Muscle layer of colon (tissue), 2 donors: Measurements from ENCODE around the gene TOP3B.

Source experiments
- H3K27ac ChIP-seq: one replicate; pipeline ENCODE4 v1.7.0; 2013; ENCODE audit warnings: low read depth, mild to moderate bottlenecking, low read length, moderate library complexity
- H3K27me3 ChIP-seq, 2 donors: one replicate each; pipeline ENCODE4 v1.7.0; 2013; ENCODE audit warnings: low read length in 2 of 2, mild to moderate bottlenecking in 2 of 2; ENCODE audit not compliant: insufficient read depth in 2 of 2, control insufficient read depth in 1 of 2
- H3K36me3 ChIP-seq: one replicate; pipeline ENCODE4 v1.7.0; 2013; ENCODE audit warnings: mild to moderate bottlenecking, low read length; ENCODE audit not compliant: insufficient read depth
- H3K4me1 ChIP-seq: one replicate; pipeline ENCODE4 v1.7.0; 2013; ENCODE audit warnings: mild to moderate bottlenecking, low read length; ENCODE audit not compliant: insufficient read depth
- H3K4me3 ChIP-seq, 2 donors: one replicate each; pipeline ENCODE4 v1.7.0; 2013; ENCODE audit warnings: low read length in 2 of 2, low read depth in 1 of 2, mild to moderate bottlenecking in 1 of 2, moderate library complexity in 1 of 2
- H3K9ac ChIP-seq: one replicate; pipeline ENCODE4 v1.7.0; 2013; ENCODE audit warnings: low read length
- H3K9me3 ChIP-seq: one replicate; pipeline ENCODE4 v1.7.0; 2013; ENCODE audit warnings: mild to moderate bottlenecking, low read length
- donor health status: abdominal sarcoma.
- donor health status: Adenocarcinoma of cecum.

Gene TOP3B

GRCh38 chr22:22022255-22022840, 39.8 kb upstream of the TOP3B start:
- H3K4me1 ChIP-seq, result no peaks in the 10 kb centered on the region
- H3K4me3 ChIP-seq, result no peak overlapping the region
- no peak overlapping the region for H3K27ac ChIP-seq
- H3K9ac ChIP-seq, result no peak overlapping the region
- no peaks in the 10 kb centered on the region for H3K27me3 ChIP-seq
- no peaks in the 10 kb centered on the region for H3K9me3 ChIP-seq
- H3K36me3 ChIP-seq, result no peaks in the 10 kb centered on the region

DNA sequence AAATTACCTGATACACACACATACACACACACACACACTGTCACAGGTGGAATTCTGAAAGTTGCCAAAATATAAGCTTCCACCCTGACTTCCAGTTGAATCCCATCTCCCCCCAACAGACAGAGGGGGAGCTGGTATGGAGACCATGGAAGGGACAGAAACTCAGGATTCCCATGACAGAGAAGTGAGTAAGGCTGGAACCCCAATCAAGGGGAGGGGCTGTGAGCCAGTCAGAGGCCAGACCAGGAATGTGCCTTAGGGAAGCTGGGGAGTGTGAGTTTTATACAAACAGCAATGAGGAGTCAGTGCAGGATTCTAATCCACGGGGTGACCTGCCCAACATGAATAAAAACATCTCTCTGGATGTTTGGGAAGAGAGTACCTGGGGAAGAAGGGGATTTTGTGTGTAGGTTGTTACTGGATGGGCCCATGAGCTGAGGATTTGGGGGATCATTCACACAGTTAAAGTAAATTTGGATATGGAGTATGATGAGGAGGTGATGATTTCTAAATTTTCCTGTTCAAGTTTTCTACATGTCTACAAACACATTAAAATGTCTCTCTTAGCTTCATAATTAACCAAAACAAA, 38.7 kb upstream of the TOP3B start:
- no peak overlapping the region for H3K4me3 ChIP-seq
- H3K27me3 ChIP-seq, result no peaks in the 10 kb centered on the region
- no peaks in the 10 kb centered on the region for H3K36me3 ChIP-seq
- no peaks in the 10 kb centered on the region for H3K4me1 ChIP-seq
- no peak overlapping the region for H3K9ac ChIP-seq
- H3K27ac ChIP-seq, result no peak overlapping the region
- no peaks in the 10 kb centered on the region for H3K9me3 ChIP-seq

DNA sequence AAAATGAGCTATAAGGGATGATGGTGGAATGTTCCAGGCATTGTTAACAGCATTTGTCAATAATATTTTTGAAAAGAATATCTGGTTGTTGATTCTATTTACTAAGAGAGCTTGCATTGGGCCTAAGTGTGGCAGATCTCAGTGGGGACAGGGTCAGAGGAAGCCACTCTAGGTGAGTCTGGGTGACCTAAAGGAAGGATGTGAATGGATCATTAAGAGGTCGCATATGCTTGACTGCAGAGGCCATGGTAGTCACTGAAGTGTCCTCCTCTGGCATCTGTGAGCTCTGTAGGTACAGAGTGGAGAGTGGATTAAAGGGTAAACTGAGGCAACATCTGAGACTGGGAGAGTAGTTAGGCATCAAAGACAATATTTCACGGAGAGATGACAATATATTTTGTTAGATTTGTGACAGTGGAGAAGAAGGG, 37.9 kb upstream of the TOP3B start:
- Histone ChIP-seq H3K9me3 (no peaks in the 10 kb centered on the region), H3K4me1 (no peaks in the 10 kb centered on the region), H3K27ac (no peak overlapping the region), H3K27me3 (no peaks in the 10 kb centered on the region), H3K36me3 (no peaks in the 10 kb centered on the region), H3K4me3 (no peak overlapping the region), H3K9ac (no peak overlapping the region)

DNA sequence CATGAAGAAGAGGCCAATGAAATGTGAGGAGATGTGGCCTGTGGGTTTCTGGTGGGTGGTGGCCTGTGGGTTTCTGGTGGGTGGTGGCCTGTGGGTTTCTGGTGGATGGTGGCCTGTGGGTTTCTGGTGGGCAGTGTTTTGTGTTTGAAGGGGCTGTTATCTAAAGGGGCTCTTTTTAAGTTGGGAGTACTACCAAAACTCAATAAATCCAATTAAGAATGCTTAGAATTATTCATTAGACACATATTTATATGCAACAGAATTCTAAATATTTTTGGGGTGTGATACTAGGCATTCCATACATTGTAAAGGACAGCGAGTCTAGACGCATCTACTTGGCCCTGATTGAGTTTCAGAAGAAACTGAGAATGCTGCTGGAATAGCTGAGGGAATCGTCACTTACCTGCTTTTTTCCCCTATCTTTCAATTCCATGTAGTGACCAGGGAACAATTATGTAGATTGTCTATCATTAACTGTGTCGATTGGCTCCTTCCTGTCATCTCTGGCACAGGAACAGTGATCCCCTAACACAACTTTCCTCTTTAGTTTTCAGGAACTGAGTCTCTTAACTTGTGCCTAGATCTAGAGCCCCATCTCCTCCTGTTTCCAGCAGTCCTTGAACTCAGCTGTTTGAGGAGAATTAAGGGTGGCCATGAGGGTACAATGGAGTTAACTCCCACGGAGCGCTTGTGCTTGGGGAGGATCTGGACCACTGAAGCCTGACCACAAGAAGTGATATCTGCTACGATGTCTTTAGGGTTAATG, 37.3 kb upstream of the TOP3B start:
- no peaks in the 10 kb centered on the region for H3K27me3 ChIP-seq
- no peak overlapping the region for H3K9ac ChIP-seq
- no peaks in the 10 kb centered on the region for H3K9me3 ChIP-seq
- H3K27ac ChIP-seq, result no peak overlapping the region
- no peak overlapping the region for H3K4me3 ChIP-seq
- H3K4me1 ChIP-seq, result no peaks in the 10 kb centered on the region
- no peaks in the 10 kb centered on the region for H3K36me3 ChIP-seq

- Histone ChIP-seq H3K27me3 (no peaks in the 10 kb centered on the region), H3K9ac (no peak overlapping the region), H3K4me1 (no peaks in the 10 kb centered on the region), H3K4me3 (no peak overlapping the region), H3K36me3 (no peaks in the 10 kb centered on the region), H3K9me3 (no peaks in the 10 kb centered on the region), H3K27ac (no peak overlapping the region)
Observed at GRCh38 chr22:22018825-22019658, 36.5 kb upstream of the TOP3B start.

GRCh38 chr22:22015631-22016030, 33.0 kb upstream of the TOP3B start:
- Histone ChIP-seq H3K4me1 (no peaks in the 10 kb centered on the region), H3K4me3 (no peak overlapping the region), H3K27me3 (no peaks in the 10 kb centered on the region), H3K9me3 (no peaks in the 10 kb centered on the region), H3K36me3 (no peaks in the 10 kb centered on the region), H3K9ac (no peak overlapping the region), H3K27ac (no peak overlapping the region)

DNA sequence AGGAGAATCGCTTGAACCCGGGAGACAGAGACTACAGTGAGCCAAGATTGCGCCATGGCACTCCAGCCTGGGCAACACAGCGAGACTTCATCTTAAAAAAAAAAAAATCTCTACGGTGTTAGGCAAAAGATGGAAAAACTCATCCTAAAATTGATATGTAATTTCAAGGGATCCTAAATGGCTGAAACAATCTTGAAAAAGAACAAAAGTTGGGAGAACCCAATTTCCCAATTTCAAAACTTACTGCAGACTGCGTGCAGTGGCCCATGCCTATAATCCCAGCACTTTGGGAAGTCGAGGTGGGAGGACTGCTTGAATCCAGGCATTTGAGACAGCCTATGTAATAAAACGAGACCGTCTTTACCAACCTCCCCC, 31.7 kb upstream of the TOP3B start:
- H3K4me1 ChIP-seq, result no peaks in the 10 kb centered on the region
- no peak overlapping the region for H3K27ac ChIP-seq
- no peak overlapping the region for H3K9ac ChIP-seq
- no peak overlapping the region for H3K4me3 ChIP-seq
- no peaks in the 10 kb centered on the region for H3K36me3 ChIP-seq
- no peaks in the 10 kb centered on the region for H3K9me3 ChIP-seq
- no peaks in the 10 kb centered on the region for H3K27me3 ChIP-seq

DNA sequence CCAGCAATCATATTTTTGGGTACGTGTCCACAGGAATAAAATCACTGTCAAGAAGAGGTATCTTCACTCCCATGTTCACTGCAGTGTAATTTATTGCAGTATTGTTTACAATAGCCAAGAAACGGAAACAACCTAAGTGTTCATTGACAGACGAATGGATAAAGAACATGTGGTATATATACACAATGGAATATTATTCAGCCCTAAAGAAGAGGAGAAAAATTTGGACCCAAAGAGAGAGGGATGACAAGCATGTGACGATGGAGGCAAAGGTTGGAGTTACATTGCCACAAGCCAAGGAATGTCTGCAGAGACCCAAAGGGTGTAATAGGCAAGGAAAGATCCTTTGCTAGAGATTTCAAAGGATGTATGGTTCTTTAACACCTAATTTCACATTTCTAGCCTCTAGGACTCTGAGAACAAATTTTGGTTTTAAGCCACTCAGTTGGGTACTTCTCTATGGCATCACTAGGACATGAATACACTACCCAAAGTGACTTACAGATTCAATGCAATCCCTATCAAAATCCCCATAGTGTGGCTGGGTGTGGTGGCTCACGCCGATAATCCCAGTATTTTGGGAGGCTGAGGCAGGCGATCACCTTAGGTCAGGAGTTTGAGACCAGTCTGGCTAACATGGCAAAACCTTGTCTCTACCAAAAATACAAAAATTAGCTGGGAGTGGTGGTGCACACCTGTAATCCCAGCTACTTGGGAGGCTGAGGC, 31.1 kb upstream of the TOP3B start:
- no peaks in the 10 kb centered on the region for H3K9me3 ChIP-seq
- no peak overlapping the region for H3K27ac ChIP-seq
- no peaks in the 10 kb centered on the region for H3K36me3 ChIP-seq
- no peak overlapping the region for H3K9ac ChIP-seq
- no peaks in the 10 kb centered on the region for H3K27me3 ChIP-seq
- no peak overlapping the region for H3K4me3 ChIP-seq
- no peaks in the 10 kb centered on the region for H3K4me1 ChIP-seq

- Histone ChIP-seq H3K27ac (no peak overlapping the region), H3K9ac (no peak overlapping the region), H3K27me3 (no peaks in the 10 kb centered on the region), H3K4me3 (no peak overlapping the region), H3K9me3 (no peaks in the 10 kb centered on the region), H3K36me3 (no peaks in the 10 kb centered on the region), H3K4me1 (no peaks in the 10 kb centered on the region)
Observed at GRCh38 chr22:22011964-22012363, 29.4 kb upstream of the TOP3B start.

DNA sequence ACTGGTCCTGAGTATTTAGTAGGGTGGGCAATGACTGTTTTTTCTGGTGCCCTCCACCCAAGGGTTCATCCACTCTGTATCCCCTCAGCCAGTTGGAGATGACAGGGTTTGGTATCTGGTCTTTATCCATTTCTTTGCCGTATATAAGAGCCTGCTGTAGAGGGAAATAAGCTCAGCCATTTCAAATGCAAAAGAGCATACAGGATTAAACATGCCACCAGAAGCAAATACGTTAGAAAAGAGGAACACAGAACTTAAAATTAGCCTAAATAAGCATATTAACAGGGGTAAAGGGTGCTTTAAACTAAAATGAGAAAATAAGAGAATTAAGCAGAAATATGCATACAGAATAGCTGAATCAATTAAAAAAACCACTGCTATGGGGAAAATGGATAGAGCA, 27.8 kb upstream of the TOP3B start:
- Histone ChIP-seq H3K9me3 (no peaks in the 10 kb centered on the region), H3K4me1 (no peaks in the 10 kb centered on the region), H3K36me3 (no peaks in the 10 kb centered on the region), H3K27me3 (no peaks in the 10 kb centered on the region), H3K4me3 (no peak overlapping the region), H3K27ac (no peak overlapping the region), H3K9ac (no peak overlapping the region)

- H3K9me3 ChIP-seq, result no peaks in the 10 kb centered on the region
- H3K36me3 ChIP-seq, result no peaks in the 10 kb centered on the region
- no peak overlapping the region for H3K9ac ChIP-seq
- H3K4me1 ChIP-seq, result no peaks in the 10 kb centered on the region
- H3K4me3 ChIP-seq, result no peak overlapping the region
- no peaks in the 10 kb centered on the region for H3K27me3 ChIP-seq
- H3K27ac ChIP-seq, result no peak overlapping the region
Observed at GRCh38 chr22:22009661-22010060, 27.1 kb upstream of the TOP3B start.
